ENCODE results near the gene ACTN2. TPM values are rescaled to one million over a fixed set of nuclear protein-coding genes. Genes with fewer than 3 reads are reported as not detected.

Gene ACTN2
- total and polyA plus RNA-seq, 3 donors from 2014 or later = 27.0 to 54.9 (median 39.8) TPM

DNA sequence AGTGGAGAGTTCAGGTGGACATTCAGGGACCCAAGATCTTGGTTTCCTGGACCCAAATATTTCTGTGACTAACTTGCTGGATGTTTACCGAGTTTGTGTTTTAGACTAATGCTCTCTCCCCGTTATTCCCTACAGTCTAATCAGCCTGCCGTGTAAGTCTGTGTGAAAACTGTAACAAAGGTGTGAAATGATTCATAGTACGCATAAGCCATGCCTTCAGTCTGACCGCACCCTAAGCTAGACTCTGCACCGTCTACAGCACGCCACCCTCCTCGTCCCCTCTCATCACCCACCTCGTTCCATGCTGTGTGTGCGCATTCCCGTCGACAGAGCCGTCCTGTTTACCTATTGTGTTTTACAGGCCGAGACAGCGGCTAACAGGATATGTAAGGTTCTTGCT is 50.5 kb downstream of the ACTN2 start:
- 92 to 93% methylated on average over 15 of the region's 15 CpGs for WGBS, 2 donors
- Histone ChIP-seq H3K9me3 (no peaks in the 10 kb centered on the region), H3K27me3 (no peaks in the 10 kb centered on the region), H3K27ac (no peak overlapping the region), H3K36me3 (ENCODE audit: low read depth, missing control alignments) (no peaks in the 10 kb centered on the region), H3K4me1 (no peaks in the 10 kb centered on the region), H3K4me3 (no peak overlapping the region)
- intact Hi-C loops (cut with DNase I; ENCODE audit: low total_unique reads) = no loop called here
- no peak for DNase-seq
- TF ChIP-seq CTCF (IDR thresholded peaks at IDR 0.05) = no peak
- no peak for TF ChIP-seq POLR2A (IDR thresholded peaks at IDR 0.05)

GRCh38 chr1:236741753-236742152 is 55.5 kb downstream of the ACTN2 start:
- WGBS, 2 donors = 82 to 86% methylated on average over 11 of the region's 11 CpGs
- intact Hi-C loops (cut with DNase I; ENCODE audit: low total_unique reads) = no loop called here
- no peak for DNase-seq
- Histone ChIP-seq H3K9me3 (no peaks in the 10 kb centered on the region), H3K27ac (no peak overlapping the region), H3K36me3 (ENCODE audit: low read depth, missing control alignments) (no peaks in the 10 kb centered on the region), H3K4me1 (no peaks in the 10 kb centered on the region), H3K27me3 (no peaks in the 10 kb centered on the region), H3K4me3 (no peak overlapping the region)
- TF ChIP-seq CTCF (IDR thresholded peaks at IDR 0.05) (no peak), POLR2A (IDR thresholded peaks at IDR 0.05) (no peak)

DNA sequence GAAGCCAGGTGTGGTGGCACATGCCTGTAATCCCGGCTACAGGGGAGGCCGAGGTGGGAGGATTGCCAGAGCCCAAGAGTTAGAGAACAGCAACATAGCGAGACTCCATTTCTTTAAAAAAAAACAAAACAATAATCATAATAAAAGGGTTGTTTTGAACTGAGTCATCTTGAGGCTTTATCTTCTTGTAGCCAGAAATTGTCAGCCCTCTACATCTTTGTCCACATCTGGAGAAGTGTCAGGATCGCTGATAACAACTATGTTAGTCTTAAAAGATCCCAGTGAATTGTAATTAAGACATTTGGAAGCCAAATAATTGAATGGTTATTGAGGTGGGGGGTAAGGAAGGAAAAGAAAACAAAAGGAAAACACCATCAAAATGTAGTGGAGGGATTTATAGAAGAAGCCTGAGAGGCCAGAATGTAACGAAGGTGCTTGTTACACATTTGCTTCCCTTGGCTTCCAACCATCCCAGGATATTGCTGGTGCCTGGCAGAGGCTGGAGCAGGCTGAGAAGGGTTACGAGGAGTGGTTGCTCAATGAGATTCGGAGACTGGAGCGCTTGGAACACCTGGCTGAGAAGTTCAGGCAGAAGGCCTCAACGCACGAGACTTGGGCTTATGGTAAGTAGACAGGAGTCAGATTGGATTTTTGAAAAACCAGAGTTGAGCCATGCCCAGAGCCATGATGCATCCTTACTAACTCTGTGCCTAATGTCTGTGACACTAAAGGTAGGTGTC is 56.3 kb downstream of the ACTN2 start:
- intact Hi-C loops (cut with DNase I; ENCODE audit: low total_unique reads) = no loop called here
- no peaks in the 10 kb centered on the region for H3K27me3 ChIP-seq
- H3K9me3 ChIP-seq = no peaks in the 10 kb centered on the region
- 85 to 95% methylated on average over 10 of the region's 10 CpGs for WGBS, 2 donors
- no peak overlapping the region for H3K27ac ChIP-seq
- H3K4me3 ChIP-seq = no peak overlapping the region
- no peak for DNase-seq
- no peaks in the 10 kb centered on the region for H3K36me3 ChIP-seq (ENCODE audit: low read depth, missing control alignments)
- no peak for TF ChIP-seq CTCF (IDR thresholded peaks at IDR 0.05)
- TF ChIP-seq POLR2A (IDR thresholded peaks at IDR 0.05) = no peak
- no peaks in the 10 kb centered on the region for H3K4me1 ChIP-seq

DNA sequence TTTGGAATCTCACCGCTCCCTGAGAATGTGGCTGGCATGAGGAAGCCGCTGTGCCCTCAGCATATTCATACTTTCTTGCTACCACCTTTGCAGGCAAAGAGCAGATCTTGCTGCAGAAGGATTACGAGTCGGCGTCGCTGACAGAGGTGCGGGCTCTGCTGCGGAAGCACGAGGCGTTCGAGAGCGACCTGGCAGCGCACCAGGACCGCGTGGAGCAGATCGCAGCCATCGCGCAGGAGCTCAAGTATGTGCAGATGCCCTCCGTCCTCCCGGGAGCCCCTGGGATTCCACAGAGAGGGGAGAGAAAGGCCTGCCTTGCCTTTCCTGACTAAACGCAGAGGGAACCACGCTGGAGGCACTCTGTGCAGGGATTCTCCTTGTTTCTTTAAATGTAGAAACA is 58.2 kb downstream of the ACTN2 start:
- H3K27me3 ChIP-seq = no peaks in the 10 kb centered on the region
- H3K9me3 ChIP-seq = no peaks in the 10 kb centered on the region
- no peak for DNase-seq
- no peaks in the 10 kb centered on the region for H3K36me3 ChIP-seq (ENCODE audit: low read depth, missing control alignments)
- no peak overlapping the region for H3K27ac ChIP-seq
- 89 to 94% methylated on average over 18 to 22 of the region's 22 CpGs for WGBS, 2 donors
- TF ChIP-seq POLR2A (IDR thresholded peaks at IDR 0.05) (no peak), CTCF (IDR thresholded peaks at IDR 0.05) (no peak)
- no peaks in the 10 kb centered on the region for H3K4me1 ChIP-seq
- intact Hi-C loops (cut with DNase I; ENCODE audit: low total_unique reads) = no loop called here
- H3K4me3 ChIP-seq = no peak overlapping the region

GRCh38 chr1:236746785-236747184 is 60.5 kb downstream of the ACTN2 start:
- intact Hi-C loops (cut with DNase I; ENCODE audit: low total_unique reads) = no loop called here
- Histone ChIP-seq H3K4me3 (no peak overlapping the region), H3K4me1 (no peaks in the 10 kb centered on the region), H3K36me3 (ENCODE audit: low read depth, missing control alignments) (no peaks in the 10 kb centered on the region), H3K27me3 (no peaks in the 10 kb centered on the region), H3K9me3 (no peaks in the 10 kb centered on the region), H3K27ac (no peak overlapping the region)
- 87 to 92% methylated on average over 5 of the region's 5 CpGs for WGBS, 2 donors
- TF ChIP-seq POLR2A (IDR thresholded peaks at IDR 0.05) (no peak), CTCF (IDR thresholded peaks at IDR 0.05) (no peak)
- DNase-seq = no peak

Measured in testis (tissue), 3 donors.